Keratinocyte (primary cell): ENCODE data around the gene CASKIN2. TPM values are rescaled to one million over a fixed set of nuclear protein-coding genes. Genes with fewer than 3 reads are reported as not detected.

Experiments
- DNase-seq: peaks from one replicate; pipeline ENCODE4 v3.0.0-alpha.2; 2011; ENCODE audit warnings: low read depth, missing footprints, low spot score
- FAIRE-seq: peaks from 2 replicates; lab custom pipeline; 2011; peaks lifted over from hg19 to GRCh38; lab: Jason Lieb, UNC
- H2AFZ ChIP-seq: 2 replicates; pipeline ENCODE4 v1.6.0; 2012; ENCODE audit warnings: low read length, control low read depth, inconsistent platforms; ENCODE audit not compliant: control insufficient read depth
- H3K27ac ChIP-seq: 2 replicates; pipeline ENCODE4 v1.5.1; 2011; ENCODE audit warnings: low read length; ENCODE audit not compliant: control insufficient read depth, insufficient read depth
- H3K27me3 ChIP-seq: 3 replicates; pipeline ENCODE4 v1.6.0; 2011; ENCODE audit warnings: low read length; ENCODE audit not compliant: control insufficient read depth, insufficient read depth; ENCODE audit errors: extremely low read depth
- H3K36me3 ChIP-seq, 2 experiments: 2 replicates in 1 of 2; 3 replicates in 1 of 2; pipeline ENCODE4 v1.5.1; 2011; ENCODE audit warnings: low read length in 2 of 2, mild to moderate bottlenecking in 1 of 2; ENCODE audit not compliant: control insufficient read depth in 2 of 2, insufficient read depth in 2 of 2; ENCODE audit errors: extremely low read depth in 1 of 2
- H3K4me1 ChIP-seq: 3 replicates; pipeline ENCODE4 v1.5.1; 2011; ENCODE audit warnings: low read length; ENCODE audit not compliant: control insufficient read depth, insufficient read depth; ENCODE audit errors: extremely low read depth
- H3K4me2 ChIP-seq: 3 replicates; pipeline ENCODE4 v1.6.0; 2011; ENCODE audit warnings: low read depth, low read length; ENCODE audit not compliant: control insufficient read depth, insufficient read depth; ENCODE audit errors: extremely low read depth
- H3K4me3 ChIP-seq, 3 experiments: fragments of 200-600 bp in 1 of 3; sonication (generic) in 1 of 3; 2 replicates in 2 of 3; 3 replicates in 1 of 3; pipeline ENCODE4 v1.5.1; 2011 to 2016; ENCODE audit warnings: low read length in 3 of 3, mild to moderate bottlenecking in 3 of 3, control low read depth in 2 of 3, inconsistent platforms in 1 of 3, low read depth in 1 of 3, mixed read lengths in 1 of 3, mixed run types in 1 of 3, moderate library complexity in 1 of 3; ENCODE audit not compliant: control insufficient read depth in 2 of 3, insufficient read depth in 2 of 3; ENCODE audit errors: extremely low read depth in 1 of 3
- H3K79me2 ChIP-seq: 2 replicates; pipeline ENCODE4 v1.6.0; 2012; ENCODE audit warnings: low read length; ENCODE audit not compliant: control insufficient read depth, insufficient read depth
- H3K9ac ChIP-seq: 3 replicates; pipeline ENCODE4 v1.6.0; 2011; ENCODE audit warnings: low read length; ENCODE audit not compliant: control insufficient read depth, insufficient read depth; ENCODE audit errors: extremely low read depth
- H3K9me1 ChIP-seq: 3 replicates; pipeline ENCODE4 v1.6.0; 2011; ENCODE audit warnings: low read length; ENCODE audit not compliant: control insufficient read depth, insufficient read depth; ENCODE audit errors: extremely low read depth
- H3K9me3 ChIP-seq: 2 replicates; pipeline ENCODE4 v1.5.1; 2012; ENCODE audit warnings: low read depth, low read length; ENCODE audit not compliant: control insufficient read depth
- H4K20me1 ChIP-seq: 3 replicates; pipeline ENCODE4 v1.6.0; 2011; ENCODE audit warnings: low read length; ENCODE audit not compliant: control insufficient read depth, insufficient read depth; ENCODE audit errors: extremely low read depth
- EZH2 ChIP-seq: IDR thresholded peaks from one replicate; pipeline ENCODE4 v1.6.1; 2012; ENCODE audit warnings: inconsistent platforms, mild to moderate bottlenecking, low read length, moderate library complexity
- dilution Hi-C: fragments of 300-500 bp; cut with MboI; formaldehyde crosslinking; loops from one replicate; pipeline ENCODE4 v1.7.0; 2020; ENCODE audit warnings: low sequenced_read_pairs; ENCODE audit not compliant: extremely low pct_ligation_motif_present
- polyA plus RNA-seq, 5 experiments: library from polyadenylated mRNA; depleted of rRNA in 3 of 5; stranded (reverse) in 3 of 5; stranded (forward) in 1 of 5; unstranded in 1 of 5; fragments of >200 nt; gene quantifications; 1 replicate in 1 of 5; 2 replicates in 3 of 5; 3 replicates in 1 of 5; pipeline versions ENCODE4 v1.2.1 to v1.2.3, GENCODE V29; 2011 to 2012; ENCODE audit warnings: missing spikeins in 2 of 5, low read depth in 1 of 5, low replicate concordance in 1 of 5
- TF ChIP-seq, protein P1 (sequence below), 3 experiments: IDR thresholded peaks in 1 of 3; conservative IDR thresholded peaks in 1 of 3; optimal IDR thresholded peaks in 1 of 3; 2 replicates in 2 of 3; 3 replicates in 1 of 3; pipeline versions ENCODE3 to v1.5.1; 2011; ENCODE audit warnings: low read length in 3 of 3, mild to moderate bottlenecking in 3 of 3, moderate library complexity in 2 of 3, control low read depth in 1 of 3, inconsistent platforms in 1 of 3; ENCODE audit not compliant: insufficient read depth in 2 of 3; ENCODE audit errors: extremely low read depth in 1 of 3

The CASKIN2 gene
- polyA plus RNA-seq, 1 donor (not counting 4 experiments of a cell fraction or from before 2014, with no cell fraction given): 3.7 TPM

DNA sequence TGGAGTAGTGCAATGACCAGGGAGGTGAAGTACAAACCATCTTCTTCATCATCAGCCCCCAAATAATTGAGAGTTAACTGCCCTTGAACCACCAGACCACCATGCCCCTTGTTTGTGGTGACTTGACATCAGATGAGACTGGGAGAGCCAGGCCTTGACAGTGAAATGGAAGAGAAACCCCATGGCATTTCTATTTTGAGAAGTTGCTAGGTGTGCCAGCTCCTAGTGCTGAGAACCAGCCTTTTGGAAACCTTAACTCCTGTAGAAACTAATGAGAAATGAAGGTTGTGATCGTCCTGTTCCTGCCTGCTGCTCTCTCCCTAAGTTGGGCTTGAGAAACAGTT is 56.1 kb downstream of the CASKIN2 start:
- DNase-seq (no peak), FAIRE-seq (no peak)
- Histone ChIP-seq H2AFZ (no peak overlapping the region), H3K9me1 (no peaks in the 10 kb centered on the region), H3K4me3 (no peak overlapping the region), H3K36me3 (no peaks in the 10 kb centered on the region), H4K20me1 (no peaks in the 10 kb centered on the region), H3K4me1 (peaks cover 20% of the 10 kb centered on the region), H3K27me3 (no peaks in the 10 kb centered on the region), H3K79me2 (peaks cover 1% of the 10 kb centered on the region), H3K27ac (no peak overlapping the region), H3K4me2 (no peak overlapping the region), H3K9me3 (no peaks in the 10 kb centered on the region), H3K9ac (no peak overlapping the region)
- TF ChIP-seq, protein P1, sequence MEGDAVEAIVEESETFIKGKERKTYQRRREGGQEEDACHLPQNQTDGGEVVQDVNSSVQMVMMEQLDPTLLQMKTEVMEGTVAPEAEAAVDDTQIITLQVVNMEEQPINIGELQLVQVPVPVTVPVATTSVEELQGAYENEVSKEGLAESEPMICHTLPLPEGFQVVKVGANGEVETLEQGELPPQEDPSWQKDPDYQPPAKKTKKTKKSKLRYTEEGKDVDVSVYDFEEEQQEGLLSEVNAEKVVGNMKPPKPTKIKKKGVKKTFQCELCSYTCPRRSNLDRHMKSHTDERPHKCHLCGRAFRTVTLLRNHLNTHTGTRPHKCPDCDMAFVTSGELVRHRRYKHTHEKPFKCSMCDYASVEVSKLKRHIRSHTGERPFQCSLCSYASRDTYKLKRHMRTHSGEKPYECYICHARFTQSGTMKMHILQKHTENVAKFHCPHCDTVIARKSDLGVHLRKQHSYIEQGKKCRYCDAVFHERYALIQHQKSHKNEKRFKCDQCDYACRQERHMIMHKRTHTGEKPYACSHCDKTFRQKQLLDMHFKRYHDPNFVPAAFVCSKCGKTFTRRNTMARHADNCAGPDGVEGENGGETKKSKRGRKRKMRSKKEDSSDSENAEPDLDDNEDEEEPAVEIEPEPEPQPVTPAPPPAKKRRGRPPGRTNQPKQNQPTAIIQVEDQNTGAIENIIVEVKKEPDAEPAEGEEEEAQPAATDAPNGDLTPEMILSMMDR (optimal IDR thresholded peaks at IDR 0.05 in 1 of 3, IDR thresholded peaks at IDR 0.05 in 1 of 3, conservative IDR thresholded peaks at IDR 0.05 in 1 of 3; ENCODE audit: extremely low read depth in 1 of 3, insufficient read depth in 2 of 3, low read length in 3 of 3): no peak
- TF ChIP-seq EZH2: no peak
- dilution Hi-C loops: no loop called here

DNA sequence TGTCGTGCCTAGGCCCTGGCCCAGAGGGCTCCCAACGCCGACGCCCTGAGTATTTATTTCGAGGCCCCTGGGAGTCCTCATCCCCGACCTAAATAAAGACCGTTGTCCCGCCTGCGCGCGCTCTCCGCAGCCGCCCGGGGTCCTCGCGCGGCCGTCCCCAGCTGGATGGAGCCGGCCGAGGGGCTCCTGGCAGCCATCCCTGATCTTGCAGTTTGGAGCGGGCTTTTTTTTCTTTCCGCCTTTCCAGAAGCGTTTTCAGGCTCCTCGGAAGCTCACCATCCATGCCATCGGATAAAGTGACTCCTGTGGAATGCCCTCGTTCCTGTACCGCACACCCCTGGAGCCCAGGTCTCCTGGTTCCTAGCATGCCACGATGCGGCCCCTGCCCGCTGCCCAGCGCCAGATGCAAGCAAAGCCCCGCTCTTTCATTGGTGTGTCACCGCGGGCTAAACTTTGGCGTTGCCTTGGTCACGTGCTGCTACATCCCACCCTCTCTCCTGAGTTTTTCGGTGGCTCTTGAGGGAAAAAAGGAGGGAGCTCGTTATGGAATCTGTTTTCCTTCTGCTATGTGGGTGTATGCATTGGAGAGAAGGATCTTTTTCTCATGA is 58.2 kb downstream of the CASKIN2 start:
- no peak for DNase-seq
- no peaks in the 10 kb centered on the region for H3K27me3 ChIP-seq

More for the DNA sequence above, 58.2 kb downstream of the CASKIN2 start:
- Histone ChIP-seq H3K9me1 (no peaks in the 10 kb centered on the region), H3K4me2 (peak overlapping the region; percentile 92), H3K79me2 (peaks cover 1% of the 10 kb centered on the region), H4K20me1 (no peaks in the 10 kb centered on the region), H2AFZ (peak overlapping the region; percentile 92), H3K4me1 (peaks cover 26% of the 10 kb centered on the region), H3K27ac (peak overlapping the region; percentile 73), H3K4me3 (peak overlapping the region; percentile 80 to 95 (median 81)), H3K9ac (peak overlapping the region; percentile 87), H3K36me3 (no peaks in the 10 kb centered on the region), H3K9me3 (no peaks in the 10 kb centered on the region)
- dilution Hi-C loops: no loop called here
- TF ChIP-seq, protein P1 (optimal IDR thresholded peaks at IDR 0.05 in 1 of 3, IDR thresholded peaks at IDR 0.05 in 1 of 3, conservative IDR thresholded peaks at IDR 0.05 in 1 of 3; ENCODE audit: extremely low read depth in 1 of 3, insufficient read depth in 2 of 3, low read length in 3 of 3): no peak
- TF ChIP-seq EZH2: no peak
- no peak for FAIRE-seq
